Effector CD4-positive, alpha-beta T cell (primary cell): ENCODE measurements around the gene AKNA.

ENCODE experiments used
- DNase-seq: peaks from one replicate; pipeline ENCODE4 v3.0.0-alpha.2; 2020

Gene AKNA

DNA sequence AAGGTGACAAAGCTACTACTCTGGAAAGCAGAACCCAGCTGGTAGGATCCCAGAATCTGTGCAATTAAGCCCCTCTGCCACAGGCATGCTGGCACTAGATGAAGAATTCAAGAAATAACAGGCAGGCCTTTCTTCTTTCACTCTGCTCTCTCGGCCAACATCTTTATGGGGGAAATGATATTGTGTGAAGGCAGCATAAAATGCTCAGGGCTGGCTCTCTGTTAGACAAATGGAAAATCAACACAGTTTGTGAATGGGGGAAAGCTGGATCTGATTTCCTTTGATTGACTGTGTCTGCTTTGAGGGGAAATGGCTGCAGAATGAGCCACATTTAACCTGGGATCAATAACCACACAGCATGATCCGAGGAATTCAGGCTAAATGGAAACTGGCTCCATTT lies 29.1 kb upstream of the AKNA start:
- no peak for DNase-seq

DNA sequence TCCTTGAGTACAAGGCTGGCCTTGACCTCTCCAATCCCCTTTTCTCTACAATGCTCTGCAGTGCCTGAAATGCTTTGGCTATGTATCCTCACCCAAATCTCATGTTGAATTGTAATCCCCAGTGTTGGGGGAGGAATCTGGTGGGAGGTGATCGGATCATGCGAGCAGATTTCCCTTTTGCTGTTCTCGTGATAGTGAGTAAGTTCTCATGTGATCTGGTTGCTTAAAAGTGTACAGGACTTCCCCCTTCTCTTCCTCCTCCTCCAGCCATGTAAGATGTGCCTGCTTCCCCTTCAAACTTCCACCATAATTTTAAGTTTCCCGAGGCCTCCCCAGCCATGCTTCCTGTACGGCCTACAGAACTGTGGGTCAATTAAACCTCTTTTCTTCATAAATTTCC lies 28.5 kb upstream of the AKNA start:
- no peak for DNase-seq

DNA sequence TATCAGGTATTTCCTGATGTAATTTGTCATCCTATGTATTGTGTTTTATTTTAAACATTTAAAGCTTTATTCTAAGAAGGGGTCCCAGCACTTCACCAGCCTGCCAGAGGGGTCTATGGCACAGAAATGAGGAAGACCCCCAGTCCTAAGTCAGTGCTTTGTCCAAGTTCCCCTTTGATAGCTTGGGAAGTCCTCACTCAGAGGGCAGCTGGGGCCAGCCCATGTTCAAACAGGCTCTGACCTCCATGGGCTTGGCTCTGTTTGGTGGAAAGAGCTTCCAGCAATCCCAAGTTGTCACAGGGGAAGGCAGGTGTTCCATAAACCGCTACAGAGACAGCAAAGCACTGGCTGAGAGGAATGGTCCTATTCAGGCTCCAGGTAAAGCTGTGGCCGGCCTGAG lies 26.6 kb upstream of the AKNA start:
- DNase-seq = no peak

DNA sequence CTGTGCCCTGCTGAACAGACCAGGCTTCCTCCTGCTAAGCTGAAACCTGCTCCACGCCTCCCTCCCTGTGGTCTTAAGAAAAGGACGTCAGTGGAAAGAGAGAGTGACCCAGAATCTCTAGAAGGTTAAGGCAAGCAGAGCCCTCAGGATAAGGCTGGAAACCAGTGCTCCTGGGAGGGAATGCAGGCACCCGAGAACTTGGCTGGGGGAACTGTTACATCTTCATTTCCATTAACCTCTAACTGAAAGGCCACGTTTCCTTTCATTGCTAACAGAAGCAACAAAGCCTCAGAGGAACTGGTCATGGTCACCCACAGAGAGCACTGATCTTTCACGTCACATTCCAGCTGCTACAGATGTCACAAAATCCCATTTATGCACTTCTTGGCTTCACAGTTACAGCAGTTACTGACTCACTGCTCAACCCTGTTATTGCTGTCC lies 26.1 kb upstream of the AKNA start:
- no peak for DNase-seq

DNA sequence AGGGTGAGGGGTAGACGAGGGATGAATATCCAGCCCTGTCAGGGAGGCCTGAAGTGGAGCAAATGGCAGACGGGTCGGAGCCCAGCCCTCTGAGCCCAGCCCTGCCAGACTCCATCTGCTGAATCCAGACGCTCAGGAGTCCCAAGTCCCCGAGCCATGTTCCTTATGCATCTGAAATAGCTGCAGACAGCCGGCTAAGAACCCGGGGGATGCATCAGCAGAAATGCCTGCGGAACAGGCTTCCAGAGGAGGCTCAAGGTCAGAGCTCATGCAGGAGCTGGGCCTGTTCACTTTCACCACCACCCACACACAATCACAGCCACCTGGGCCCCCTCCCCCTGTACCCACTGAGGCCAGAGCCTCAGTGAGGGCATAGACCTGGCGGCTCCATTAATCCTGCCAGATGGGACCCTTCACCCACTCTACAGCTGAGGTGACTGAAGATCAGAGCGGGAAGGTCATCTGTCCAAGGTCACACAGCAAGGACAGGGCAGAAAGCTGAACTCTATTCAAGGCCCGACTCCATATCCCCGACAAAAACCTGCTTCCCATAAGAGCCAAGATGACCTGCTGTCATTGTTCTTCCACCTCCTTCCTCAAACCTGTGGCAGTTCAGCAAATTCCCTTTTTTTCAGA lies 24.4 kb upstream of the AKNA start:
- no peak for DNase-seq

DNA sequence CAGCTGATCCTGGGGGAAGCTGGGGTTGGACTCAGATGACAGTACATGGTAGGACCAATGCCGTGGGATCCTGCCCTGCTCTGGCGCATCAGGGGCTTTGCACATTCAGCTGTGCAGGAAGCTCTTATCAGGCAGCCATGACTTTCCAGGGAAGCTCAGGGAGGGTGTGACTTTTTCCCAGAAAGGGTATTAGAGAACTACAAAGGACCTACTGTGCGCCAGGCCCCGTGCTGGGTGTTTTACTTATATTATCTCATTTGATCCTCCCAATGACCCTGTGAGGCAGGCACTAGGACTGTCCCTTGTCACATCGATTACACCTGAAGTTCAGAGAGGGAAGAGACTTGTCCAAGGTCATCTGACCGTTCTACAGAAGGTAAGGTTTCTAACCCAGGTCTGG lies 23.7 kb upstream of the AKNA start:
- DNase-seq = no peak

DNA sequence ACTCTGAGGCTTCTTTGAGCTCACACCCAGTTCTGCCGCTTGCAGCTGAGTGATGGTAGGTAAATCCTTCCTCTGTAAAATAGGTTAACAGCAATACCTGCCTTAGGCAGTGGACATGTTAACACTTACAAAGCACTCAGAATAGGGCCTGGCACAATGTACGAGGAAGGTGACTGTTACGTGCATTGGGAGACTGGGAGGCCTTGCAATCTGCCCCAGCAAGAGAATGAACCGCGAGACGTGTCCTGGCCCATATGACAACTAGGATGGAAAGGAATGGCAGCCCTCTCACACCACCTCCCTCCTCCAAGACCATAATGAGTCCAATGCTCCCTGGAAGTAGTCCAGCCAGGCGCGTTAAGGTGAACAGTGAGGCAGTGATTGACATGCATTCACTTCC lies 23.1 kb upstream of the AKNA start:
- DNase-seq = no peak

DNA sequence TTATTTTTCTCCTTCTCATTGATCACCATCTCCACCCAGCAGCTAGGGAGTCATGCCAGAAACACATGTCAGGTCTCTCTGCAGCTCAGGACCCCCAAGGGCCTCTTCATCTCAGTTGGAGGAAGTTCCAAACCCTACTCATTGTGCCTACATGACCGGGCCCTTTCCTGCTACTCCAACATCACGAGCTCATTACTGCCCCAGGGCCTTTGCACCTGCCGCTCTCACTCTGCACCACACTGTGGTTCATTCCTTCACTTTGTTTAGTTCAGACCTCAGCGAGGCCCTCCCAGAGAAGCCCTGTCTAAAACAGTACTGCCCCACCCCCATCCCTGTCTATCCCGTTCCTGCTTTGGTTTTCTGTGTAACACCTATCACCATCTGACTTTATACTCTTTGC lies 22.1 kb upstream of the AKNA start:
- DNase-seq = no peak

DNA sequence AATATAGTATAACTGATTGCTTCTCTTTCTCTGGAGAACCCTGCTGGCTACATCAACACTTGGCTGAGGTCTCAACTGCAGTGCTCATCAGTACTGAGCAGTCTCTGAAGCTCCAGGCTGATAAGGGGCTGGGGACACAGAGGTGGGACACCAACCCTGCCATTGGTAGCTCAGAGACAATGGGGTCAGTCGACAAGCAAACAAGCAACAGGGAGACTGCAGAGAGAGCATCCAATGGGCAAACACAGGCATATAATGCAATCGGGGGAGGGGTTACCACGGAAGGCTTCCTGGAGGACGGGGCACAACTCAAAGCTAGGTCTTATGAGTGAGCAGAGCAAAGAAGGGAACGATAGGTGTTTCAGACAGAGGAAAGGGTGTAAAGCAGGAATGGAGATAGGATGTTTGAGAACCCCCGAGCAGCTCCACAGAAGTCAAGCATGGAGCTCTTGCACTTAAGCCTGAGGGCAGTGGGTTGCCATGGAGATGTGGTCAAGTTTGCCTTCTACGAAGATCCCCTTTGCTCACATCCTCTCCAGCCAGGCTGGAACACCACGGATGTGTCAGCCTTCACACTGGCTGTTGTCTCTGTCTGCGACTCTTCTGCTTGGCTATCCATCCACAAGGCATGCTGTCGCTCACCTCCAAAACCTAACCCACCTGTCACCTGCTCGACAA lies 21.5 kb upstream of the AKNA start:
- no peak for DNase-seq

DNA sequence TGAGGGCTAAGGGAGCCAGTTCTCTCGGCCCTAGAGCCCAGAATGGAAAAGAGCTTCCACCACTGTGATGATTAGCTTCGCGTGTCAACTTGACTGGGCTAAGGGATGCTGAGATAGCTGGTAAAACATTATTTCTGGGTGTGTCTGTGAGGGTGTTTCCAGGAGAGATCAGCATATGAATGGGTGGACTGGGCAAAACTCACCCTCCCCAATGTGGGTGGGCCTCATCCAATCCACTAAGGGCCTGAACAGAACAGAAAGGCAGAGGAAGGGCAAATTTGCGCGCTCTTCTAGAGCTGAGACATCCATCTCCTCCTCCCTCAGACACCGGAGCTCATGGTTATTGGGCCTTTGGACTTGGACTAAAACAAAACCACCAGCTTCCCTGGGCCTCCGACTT lies 20.9 kb upstream of the AKNA start:
- DNase-seq = no peak

DNA sequence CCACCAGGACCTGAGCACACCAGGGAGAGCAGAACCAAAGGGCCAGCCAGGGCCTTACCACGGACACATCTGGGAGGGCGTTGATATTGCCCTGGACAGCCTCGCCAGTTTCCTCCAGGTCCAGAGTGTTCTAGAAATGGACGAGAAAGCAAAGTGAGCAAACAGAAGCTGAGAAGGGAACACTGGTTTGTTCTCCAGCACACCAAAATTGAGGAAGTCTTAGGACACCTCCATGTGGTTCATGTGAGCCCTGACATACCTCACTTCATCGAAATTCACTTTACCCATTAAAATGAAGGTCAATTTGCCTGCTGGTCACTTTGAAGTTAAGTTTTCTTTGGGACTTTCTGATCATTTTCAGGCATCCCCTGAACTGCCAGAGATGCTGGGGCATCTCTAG lies 20.1 kb upstream of the AKNA start:
- DNase-seq = no peak

DNA sequence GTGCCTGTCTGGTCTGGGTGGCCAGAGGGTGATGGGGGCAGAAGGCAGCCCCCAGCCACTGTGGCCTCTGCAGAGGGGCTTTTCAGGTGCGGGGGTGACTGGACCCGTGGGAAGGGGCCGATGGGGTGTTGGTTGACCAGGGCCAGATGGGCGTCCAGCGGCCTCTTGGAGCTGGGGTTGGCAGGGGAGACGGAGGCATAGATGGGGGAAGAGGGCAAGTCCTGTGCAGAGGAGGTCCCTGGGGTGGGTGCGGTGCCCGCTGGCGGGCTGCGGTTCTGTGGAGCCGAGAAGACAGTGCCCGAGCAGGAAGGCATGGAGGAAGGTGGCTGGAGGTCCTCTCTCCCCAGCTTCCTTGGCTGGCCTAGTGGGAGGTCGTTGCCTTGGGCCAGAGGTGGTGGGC lies 18.7 kb upstream of the AKNA start:
- DNase-seq = no peak

DNA sequence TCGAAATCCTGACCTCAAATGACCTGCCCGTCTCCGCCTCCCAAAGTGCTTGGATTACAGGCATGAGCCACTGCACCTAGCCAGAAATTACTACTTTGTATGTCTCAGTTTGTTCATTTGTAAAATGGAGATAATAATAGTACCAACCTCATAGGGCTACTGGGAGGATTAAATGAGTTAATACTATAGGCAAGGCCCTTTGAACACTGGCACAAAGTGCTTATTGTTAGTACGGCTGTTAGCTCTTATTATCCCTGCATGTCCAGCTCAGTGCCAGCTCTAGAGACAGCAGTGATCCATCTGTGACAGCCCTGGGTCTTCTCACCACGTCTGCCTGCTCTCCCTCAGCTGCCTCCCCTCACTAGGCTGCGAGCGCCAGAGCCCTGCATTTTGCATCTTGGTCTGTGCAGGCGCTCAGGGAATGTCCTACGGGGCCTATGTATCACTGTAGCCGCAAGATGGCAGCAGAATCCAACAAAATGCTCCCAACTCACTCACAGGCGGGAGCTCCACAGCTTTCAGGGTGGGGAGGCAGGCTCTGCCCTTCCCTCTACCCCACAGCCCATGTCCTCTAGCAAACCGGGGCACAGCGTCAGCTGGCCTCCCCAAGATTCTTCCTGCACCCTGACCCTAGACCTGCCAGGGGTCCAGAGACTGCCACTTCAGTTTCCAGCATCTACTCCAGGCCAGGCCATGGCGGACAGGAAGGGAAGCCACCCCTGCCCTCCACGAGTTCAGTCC lies 17.7 kb upstream of the AKNA start:
- peak; percentile 74 for DNase-seq

DNA sequence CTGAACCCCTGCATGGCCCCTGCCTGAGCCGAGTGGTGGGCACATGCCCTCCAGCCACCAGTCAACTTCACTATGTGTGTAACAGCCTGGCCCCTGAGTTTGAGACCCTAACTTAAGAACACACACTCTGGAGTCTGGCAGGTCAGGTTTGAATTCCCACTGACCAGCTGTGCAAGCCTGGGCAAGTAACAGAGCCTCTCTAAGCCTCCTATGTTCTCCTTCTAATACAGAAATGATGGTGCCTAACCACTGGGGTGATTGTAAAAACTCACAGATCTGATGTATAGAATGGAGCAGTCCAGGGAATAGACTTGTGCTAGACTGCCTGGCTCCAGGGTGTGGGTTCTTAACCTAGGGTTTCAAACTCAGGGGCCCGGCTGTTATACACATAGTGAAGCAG lies 16.7 kb upstream of the AKNA start:
- no peak for DNase-seq

DNA sequence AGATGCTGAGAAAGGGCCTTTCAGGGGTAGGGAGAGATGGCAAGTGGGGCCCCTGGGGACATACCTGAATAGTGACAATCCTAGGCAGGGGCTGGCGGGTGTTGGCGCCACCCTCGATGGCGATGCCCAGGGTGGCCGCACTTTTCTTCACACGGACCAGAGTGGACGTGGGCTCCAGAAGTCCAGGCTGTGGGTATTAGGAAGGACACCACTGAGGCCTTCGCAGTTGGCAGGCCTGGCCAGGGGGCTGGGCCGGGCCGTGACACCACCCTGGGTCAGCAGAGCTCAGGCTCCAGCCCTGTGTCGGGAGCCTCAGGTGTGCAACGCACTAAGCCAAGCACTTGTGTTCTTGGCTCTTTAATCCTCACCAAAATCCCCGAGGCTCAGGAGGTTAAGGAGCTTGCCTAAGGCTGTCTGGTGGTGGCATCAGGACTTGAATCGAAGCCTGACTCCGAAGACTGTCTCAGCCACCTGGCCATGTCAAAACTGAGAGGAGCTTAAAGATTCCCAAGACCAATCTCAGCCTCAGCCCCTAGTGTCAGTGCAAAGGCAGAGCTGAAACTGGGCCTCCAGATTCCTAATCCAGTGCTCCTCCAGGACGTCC lies 15.5 kb upstream of the AKNA start:
- no peak for DNase-seq

DNA sequence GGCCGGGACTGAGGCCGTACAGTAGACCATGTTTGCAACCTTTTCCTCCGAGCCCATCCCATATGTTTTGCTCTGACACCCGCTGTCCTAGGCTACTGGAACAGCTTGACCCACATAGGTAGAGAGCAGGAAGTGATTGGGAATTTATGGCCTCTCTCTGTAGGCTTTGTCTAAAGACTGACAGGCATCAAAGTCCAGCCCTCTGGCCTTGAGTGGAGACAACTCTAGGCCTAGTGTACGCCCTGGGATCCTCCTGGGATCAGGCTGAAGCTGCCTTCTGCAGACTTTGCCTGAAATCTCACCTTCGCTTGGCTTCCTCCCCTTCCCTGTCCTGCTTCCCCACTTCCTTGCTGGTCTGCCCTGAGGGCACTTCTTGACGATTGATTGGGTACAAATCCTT lies 13.6 kb upstream of the AKNA start:
- no peak for DNase-seq

DNA sequence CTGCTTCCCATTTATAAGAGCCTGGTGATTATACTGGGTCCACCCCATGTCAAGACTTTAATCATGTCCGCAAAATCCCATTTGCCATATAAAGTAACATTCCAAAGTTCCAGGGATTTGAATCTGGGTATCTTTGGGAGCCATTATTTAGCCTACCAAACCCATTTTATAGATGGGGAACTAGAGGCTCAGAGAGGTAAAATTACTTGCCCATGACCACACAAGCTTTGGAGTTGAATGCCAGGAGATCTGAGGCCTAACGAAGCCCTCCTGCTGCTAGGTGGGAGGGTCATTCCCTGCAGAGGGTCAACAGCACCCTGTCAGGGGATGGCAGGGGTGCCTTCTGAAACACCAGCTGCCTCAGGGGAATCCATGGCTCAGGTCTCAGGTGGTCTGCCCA lies 13.0 kb upstream of the AKNA start:
- no peak for DNase-seq

DNA sequence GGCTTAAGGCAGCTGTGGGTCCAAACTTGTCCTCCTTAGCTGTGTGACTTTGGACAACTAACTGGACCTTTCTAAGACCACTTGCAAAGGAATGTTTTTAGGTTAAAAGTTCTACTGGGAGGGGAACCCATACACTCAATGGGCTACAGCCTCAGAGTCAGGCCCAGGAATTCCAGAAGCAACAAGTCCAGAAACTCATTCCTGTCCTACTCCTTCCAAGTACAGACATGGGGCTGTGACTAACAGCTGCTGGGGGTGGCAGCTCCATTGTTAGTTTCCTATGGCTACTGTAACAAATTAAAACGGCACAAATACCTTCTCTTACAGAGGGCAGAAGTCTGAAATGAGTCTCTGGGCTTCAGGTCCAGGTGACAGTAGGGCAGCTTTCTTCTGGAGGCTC lies 12.4 kb upstream of the AKNA start:
- no peak for DNase-seq

DNA sequence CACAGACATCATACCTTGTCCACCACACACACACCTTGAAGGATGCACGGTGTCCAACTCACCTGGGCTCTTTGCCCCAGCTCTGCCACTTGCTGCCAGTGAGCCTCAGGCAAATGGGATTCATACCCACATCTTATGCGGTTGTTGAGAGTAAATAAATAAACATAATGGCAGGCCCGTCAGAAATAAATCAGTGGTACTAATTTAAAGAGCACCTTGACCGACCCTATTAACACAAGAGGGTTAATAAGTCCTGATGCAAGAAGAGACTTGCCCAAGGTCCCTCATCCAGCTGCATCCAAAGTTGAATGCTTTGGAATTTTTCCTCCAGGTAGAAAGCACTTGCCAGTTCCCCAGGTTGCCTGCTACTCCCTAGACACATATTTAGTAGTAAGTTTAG lies 11.6 kb upstream of the AKNA start:
- no peak for DNase-seq

DNA sequence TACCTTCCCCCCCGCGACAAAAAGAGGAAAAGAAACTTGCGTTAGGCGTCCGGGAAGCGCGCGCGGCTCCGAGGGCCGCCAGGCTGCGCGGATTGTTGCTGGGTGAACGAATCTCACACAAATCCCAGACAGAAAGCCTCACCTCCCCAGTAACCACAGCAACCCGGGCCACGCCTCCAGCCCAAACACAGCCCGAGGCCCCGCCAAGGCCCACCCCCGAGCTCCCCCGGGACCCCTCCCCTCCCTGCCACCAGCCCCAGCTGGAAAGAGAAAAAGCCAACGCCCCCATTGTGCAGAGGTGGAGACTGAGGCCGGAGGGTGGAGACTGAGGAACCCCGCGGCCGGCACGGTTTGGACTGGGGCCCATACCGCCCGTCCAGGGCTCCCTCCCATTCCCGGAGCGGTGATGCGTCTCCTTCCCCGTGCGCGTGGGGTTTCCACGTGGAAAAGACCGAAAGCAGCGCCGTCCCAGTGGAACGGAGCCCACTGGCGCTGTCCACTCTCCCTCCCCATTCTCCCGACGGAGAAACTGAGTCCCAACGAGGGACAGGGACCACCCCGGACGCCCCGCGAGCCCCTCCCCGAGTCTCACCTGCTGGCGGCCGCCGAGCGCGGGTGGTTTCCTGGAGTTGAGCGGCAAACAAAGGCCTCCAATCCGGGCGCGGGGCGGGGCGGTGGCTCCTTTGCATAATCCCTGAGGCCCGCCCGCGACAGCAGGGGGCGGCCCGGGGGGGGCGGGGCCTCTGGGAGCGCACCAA lies 10.2 kb upstream of the AKNA start:
- DNase-seq = peak; percentile 96

DNA sequence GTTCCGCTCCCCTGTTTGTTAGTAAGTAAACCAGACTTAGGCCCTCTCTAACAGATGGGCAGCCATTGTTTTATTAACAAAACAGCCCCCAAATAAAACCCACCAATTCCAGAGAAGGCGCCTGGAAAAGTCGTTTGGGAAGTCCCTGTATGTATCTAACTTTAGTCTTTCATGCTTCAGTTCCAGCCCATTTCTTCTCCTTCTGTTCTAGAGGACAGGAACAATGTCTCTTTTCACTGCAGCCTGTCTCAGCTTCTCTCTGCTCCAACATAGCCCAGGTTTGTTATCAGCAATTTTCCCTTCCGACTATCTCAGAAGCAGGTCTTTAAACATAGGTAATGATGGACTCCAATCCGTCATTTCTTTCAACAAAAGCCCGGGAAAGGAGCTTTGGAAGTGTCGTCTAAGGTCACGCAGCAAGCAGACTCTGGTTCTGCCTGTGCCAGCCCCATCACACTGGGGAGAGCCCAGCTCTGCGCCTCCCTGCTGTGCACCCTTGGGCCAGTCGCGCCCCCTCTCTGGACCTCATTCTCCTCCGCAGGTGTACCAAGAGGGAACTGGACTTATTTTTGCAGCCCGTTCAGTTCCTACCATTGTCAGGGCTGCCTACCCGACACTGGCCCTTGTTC lies 9.6 kb upstream of the AKNA start:
- DNase-seq = no peak

DNA sequence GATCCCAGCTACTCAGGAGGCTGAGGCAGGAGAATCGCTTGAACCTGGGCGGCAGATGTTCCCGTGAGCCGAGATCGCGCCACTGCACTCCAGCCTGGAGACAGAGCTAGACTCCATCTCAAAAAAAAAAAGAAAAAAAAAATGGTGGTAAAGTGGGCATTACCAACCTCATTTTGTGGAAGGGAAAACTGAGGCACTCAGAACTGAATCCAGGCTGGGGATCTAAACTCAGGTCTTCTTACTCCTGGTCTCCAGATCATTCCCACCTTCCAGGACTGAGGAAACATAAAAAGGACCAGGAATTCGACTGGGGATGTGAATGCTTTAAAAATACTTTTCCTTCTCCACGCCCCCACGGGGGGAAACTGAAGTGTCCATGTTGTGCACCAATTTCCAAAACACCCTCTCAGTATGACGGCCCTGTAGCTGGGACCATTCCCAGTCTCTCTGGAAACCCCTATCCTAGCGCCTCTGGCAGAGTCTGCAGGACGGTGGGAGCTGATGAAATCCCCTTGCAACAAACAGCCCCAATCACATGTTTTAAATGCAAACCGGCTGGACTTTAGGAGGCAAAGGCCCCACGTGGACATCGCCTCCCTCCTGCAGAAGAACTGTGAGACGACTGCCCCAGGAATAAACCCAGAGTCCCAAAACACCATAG lies 8.9 kb upstream of the AKNA start:
- no peak for DNase-seq
